NCI-H510A (cell line): ENCODE data around the gene GOSR2.

Source experiments
- DNase-seq: peaks from one replicate; lab custom pipeline; 2025; lab: John Stamatoyannopoulos, UW

The GOSR2 gene

DNA sequence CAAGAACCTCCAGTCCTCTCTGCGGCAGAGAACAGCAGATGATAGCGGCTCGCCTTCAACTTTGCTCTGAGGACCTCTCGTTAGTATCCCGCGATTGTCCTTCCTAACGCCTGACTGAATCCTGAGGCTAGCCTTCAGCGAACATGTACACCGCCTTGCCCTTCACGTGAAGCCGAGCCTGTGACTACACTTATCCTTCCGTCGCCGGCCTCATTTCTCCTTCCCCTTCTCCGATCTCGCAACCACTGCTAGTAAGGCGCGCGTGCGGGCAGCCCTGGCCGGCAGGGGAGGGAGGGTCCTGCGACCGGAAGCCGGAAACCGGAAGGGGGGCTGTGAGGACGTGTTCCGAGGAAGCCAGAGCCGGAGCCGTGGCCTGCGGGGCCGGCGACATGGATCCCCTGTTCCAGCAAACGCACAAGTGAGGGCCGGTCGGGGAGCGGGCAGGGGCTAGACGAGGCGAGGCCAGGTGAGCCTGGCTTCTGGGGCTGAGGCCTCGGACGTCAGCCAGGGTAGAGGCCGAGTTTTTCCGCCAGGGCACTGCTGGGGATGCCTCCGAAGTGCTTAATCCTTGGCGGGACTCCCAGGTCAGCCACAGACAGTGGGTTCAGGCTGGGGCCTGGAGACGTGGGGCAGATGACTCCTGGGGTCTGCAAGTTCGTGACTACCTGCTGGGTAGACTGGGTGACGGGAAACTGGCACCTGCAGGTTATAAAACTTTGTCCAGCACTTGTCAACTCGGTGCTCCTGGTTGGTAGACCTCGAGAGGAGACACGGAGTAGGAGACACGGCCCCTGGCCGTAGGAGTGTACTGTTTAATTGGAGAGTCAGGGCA is at the start of gene GOSR2:
TSS of gene GOSR2 (plus strand) at position 357 of the 832 bp plus-strand sequence. CDS start at position 390, 33 bp downstream.
- DNase-seq = peak; percentile 94

- no peak for DNase-seq
These were observed 48.9 kb upstream of the GOSR2 start for GRCh38 chr17:46873941-46874645.

- peak; percentile 39 for DNase-seq
These were observed 48.1 kb upstream of the GOSR2 start for GRCh38 chr17:46874906-46875305.

DNA sequence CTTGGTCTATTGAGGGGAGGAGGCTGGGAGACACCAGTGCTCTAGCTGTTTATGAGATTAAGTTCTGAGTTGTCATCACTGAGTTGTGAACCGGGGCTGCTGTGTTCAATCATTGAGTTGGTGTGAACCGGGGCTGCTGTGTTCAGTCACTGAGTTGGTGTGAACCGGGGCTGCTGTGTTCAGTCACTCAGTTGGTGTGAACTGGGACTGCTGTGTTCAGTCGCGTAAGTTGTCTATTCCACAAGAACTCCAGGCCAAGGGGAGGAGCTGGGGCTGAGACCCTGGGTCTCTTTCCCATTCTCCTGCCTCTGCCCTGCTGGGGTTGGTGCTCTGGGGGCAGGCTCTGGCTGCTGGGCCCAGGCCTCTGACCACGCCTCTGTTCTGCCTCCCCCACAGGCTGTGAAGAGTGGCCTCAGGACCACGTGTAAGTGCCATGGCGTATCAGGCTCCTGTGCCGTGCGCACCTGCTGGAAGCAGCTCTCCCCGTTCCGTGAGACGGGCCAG is 47.1 kb upstream of the GOSR2 start:
- DNase-seq = peak; percentile 84

- peak; percentile 93 for DNase-seq
These were observed 46.5 kb upstream of the GOSR2 start for GRCh38 chr17:46876353-46876887.

DNA sequence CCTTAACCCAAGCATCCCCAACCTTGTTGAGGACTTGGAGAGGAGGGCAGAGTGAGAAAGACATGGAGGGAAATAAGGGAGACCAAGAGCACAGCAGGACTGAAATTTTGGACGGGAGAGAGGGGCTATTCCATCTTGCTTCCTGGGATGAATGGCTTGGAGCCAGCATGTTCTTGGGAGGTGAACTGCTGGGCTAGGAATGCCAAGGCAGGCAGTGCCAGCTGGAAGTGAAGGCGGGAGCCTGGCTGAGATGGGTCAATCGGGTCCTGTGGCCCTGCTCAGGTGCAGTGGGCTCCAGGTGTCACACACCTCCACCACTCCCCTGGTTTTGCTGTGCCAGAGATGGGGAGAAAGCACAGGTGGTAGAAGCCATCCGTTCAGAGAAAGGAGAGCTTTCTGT is 46.0 kb upstream of the GOSR2 start:
- DNase-seq = no peak

GRCh38 chr17:46877466-46877865 is 45.5 kb upstream of the GOSR2 start:
- no peak for DNase-seq

- DNase-seq = no peak
These were observed 44.9 kb upstream of the GOSR2 start for GRCh38 chr17:46878055-46878454.

GRCh38 chr17:46879101-46879500 is 43.9 kb upstream of the GOSR2 start:
- DNase-seq = no peak

DNA sequence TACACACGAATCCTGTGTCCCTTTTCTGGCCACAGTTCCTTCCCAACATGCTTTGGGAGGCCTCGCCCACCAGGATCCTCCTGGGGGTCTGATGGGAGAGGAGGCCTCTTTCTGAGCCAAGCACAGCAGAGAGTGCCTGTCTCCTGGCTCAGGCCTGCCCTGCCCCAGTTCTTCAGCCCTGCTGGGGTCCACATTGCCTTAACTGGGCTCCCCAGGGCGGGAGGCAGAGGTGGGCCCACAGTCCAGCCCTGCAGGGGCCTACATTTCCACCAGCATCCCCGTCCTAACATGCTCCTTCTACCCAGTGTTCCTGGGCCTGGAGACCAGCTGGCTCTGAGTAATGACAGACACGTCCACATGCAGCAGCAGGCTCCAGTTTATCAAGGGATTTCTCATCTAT is 41.9 kb upstream of the GOSR2 start:
- DNase-seq = no peak

DNA sequence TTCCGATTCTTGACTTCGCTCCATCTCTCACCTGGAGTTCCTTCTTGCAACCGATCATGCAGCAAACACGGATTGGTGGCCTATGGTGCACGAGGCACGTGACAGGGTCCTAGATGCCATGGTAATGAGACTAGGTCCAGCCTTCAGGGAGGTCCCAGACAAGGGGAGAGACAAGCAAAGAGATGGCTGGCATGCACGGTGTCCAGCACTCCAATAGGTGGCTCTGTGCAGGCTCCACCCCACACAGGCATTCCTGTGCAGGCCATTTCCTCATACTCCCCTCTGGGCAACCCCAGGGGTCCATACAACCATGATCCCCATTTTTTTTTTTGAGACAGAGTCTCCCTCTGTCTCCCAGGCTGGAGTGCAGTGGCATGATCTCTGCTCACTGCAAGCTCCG is 40.3 kb upstream of the GOSR2 start:
- DNase-seq = no peak

DNA sequence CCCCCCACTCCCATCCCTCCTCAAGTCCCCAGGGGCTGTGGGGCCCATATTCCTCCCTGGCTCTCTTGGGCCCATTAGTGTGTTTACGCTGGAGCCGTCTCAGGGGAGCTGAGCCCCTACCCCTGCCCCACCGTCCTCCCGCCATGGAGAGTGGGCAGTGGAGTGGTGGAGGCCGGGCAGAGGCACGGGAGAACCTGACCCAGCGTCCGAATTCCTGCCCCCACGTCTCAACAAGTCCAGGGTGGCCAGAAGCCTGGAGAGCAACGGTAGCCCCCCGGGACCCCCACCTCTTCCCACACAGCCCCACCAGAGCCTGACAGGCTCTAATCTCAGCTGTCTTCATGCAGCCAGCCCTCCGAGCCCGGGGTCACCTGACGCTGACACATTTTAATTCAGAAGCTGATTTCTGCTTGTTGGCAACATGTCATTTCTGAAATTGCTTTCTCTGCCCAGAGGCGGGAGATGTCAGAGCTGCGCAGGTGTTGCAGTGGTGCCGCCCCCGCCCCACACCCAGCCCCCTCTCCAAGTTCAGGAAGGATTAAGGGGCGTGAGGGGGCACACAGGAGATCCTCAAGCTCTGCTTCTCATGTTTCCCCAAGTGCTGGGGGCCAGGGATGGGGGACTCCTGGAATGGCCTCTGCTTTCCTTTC is 39.0 kb upstream of the GOSR2 start:
- DNase-seq = no peak

DNA sequence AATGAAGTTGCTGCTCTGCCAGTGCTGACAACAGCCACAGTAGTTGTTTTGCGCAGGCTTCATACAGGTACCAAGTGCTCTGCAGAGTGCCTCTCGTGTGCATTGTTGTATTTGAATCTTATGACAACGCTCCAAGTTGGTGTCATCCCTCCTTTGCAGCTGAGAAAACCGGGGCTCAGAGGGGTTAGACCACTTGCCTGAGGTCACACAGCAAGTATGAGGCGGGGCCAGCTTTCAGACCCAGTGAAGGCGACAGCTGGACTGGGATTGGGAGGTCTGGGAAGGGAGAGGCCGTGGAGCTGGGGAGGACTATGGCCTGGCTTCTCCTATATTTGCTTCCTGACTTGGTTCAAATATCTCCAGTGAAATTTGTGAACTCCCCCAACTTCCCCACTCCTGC is 38.4 kb upstream of the GOSR2 start:
- DNase-seq = no peak

DNA sequence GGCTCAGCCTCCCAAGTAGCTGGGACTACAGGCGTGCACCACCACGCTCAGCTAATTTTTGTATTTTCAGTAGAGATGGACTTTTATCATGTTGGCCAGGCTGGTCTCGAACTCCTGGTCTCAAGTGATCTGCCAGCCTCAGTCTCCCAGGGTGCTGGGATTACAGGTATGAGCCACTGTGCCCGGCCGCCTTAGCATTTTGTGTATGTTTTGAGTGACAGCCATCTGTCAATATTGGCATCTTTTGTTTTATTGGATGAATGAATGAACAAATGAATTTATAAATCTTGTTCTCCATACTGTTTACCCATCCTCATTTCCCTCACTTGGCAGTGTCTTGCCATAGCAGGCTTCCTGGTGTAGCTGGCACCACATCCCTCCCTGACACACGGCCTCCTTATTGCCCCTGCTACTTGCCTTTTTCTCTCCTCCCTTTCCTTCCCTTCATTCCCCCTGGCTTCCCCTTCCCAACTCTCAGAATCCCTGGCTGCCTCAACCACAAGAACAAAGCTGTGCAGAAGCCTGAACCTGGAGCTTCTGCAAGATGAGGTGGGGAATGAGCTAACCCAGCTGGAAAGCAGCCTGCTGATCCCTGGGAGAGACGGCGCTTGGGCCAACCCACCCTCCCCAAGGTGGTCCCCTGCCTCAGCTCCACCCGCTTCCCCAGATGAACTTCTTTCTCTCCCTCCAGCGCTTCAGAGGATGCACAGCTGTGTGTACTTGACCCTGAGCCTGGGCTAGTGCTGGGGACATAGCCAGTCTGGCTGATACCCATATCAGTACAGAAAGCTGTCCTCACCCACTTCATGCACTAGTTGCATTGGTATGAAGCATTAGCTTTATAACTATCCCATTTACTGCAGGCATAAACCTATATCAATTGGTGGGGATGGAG is 37.3 kb upstream of the GOSR2 start:
- no peak for DNase-seq

DNA sequence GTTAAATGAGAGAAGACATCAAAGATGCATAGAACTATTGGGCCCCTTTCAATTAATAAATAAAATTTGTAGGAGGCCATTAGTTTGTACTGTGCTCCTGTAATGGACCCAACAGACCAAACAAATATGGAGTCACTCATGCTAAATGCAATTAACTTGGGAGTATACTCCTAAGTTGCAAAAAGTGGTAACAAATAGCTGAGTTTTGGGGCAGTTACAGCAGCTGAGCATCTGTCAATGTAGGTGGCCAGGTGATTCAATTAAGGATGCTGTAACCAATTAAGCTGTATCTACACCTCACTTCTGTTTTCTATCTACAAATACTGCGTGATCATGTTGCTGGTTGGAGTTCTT is 36.7 kb upstream of the GOSR2 start:
- no peak for DNase-seq

- DNase-seq = no peak
These were observed 35.2 kb upstream of the GOSR2 start for GRCh38 chr17:46887717-46888116.

GRCh38 chr17:46888727-46889126 is 34.2 kb upstream of the GOSR2 start:
- no peak for DNase-seq

- DNase-seq = no peak
These were observed 33.4 kb upstream of the GOSR2 start for GRCh38 chr17:46889519-46889918.

DNA sequence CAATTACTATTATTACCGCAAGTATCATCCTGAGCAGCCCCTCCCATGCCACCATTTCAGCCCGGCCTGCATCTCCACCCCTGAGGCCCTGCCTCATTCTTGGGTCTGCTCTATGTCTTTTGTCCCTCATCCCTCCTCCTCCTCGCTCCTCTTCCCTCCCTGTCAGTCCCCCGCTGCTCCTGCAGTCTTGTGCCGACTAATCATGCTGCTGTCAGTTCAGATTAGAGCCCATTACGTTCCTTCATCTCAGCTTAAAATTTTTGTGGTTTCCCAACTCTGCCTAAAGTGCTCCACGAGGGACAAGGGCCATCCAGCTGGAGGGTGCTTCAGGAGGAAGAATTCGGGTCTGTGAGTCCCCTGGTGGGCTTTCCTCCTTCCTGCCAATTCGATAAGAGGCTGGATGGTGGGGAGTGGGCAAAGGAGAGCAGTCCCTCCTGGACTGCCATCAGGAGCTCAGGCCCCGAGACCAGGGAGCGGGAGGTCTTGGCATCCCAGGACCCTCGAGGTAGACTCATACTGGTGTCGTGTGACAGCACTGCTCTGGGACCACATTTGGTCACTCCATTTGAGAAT is 32.9 kb upstream of the GOSR2 start:
- no peak for DNase-seq

DNA sequence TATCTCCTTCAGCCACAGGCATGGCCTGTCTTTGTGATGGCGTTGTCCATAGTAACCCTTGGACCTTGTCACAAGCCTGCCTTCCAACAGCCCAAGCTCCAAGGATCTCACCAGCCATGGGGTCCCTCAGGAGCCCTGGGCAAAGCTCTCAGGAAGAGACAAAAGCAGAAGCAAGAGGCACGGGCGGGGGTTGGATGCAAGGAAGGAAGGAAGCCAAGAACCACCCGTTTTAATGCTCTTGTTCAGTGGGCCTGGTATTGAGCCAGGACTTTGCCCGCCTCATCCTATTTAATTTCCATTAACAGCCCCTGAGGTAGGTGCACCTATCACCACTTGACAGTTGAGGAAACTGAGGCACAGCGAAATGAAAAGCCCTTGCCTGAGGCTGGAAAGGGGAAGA is 32.3 kb upstream of the GOSR2 start:
- DNase-seq = no peak

DNA sequence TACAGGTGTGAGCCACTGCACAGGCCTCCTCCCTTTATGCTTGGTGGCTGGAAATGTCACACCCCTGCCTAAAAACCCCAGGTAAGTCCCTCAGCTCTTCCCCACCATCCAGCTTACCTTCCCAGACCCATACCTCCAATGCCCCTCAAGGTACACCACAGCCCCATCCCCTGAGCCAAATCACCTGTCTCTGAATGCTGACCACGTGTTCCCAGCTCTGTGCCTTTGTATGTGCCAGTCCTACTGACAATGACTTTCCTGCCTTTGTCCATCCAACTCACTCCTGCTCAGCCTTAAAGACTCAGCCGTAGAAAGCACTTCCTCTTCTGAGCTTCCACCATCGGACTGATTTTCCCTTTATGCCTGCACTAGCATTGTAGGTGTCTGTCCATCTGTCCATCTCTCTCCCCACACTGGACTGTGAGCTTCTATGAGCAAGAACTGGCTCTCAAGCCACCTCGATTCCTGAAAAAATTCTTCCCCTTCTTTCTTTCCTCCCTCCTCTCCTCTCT is 30.7 kb upstream of the GOSR2 start:
- DNase-seq = no peak
